Muscle of leg (tissue), 11 donors: ENCODE results near the gene SLC7A9. TPM values are rescaled to one million over a fixed set of nuclear protein-coding genes. Genes with fewer than 3 reads are reported as not detected.
"Not testable (repeated sequence)": the region's sequence is repeated elsewhere in the genome, so short reads cannot be mapped to it uniquely, and the experiment has no call there.

Source experiments
- DNase-seq: peaks from one replicate; pipeline ENCODE4 v3.0.0; 2013
- H3K27ac ChIP-seq: one replicate; pipeline ENCODE4 v1.5.1; 2013; ENCODE audit warnings: mild to moderate bottlenecking, low read length, control low read depth
- H3K27me3 ChIP-seq: one replicate; pipeline ENCODE4 v1.6.1; 2013; ENCODE audit warnings: low read length; ENCODE audit not compliant: control insufficient read depth, insufficient read depth
- H3K36me3 ChIP-seq: one replicate; pipeline ENCODE4 v1.6.1; 2013; ENCODE audit warnings: low read length; ENCODE audit not compliant: control insufficient read depth, insufficient read depth
- H3K4me1 ChIP-seq: one replicate; pipeline ENCODE4 v1.6.1; 2013; ENCODE audit warnings: low read length; ENCODE audit not compliant: control insufficient read depth, insufficient read depth
- H3K4me3 ChIP-seq: one replicate; pipeline ENCODE4 v1.5.1; 2013; ENCODE audit warnings: low read length, control low read depth
- H3K9me3 ChIP-seq: replicated peaks from 2 replicates; pipeline ENCODE4 v1.6.1; 2013; ENCODE audit warnings: low read depth, low read length; ENCODE audit not compliant: control insufficient read depth
- WGBS: methylation state at CpG from one replicate; pipeline ENCODE4 v1.1.5; 2013; ENCODE audit warnings: missing lambda C conversion rate; ENCODE audit not compliant: insufficient coverage; 5-methylcytosine and 5-hydroxymethylcytosine counted together
- polyA plus RNA-seq, 8 donors: library from polyadenylated mRNA; unstranded; fragments of 120-200 nt; gene quantifications; one replicate each; pipeline versions ENCODE4 v1.2.1 to v1.2.3, GENCODE V29; 2013; ENCODE audit warnings: inconsistent platforms in 1 of 8, low replicate concordance in 1 of 8; ENCODE audit not compliant: insufficient read length in 8 of 8, insufficient read depth in 1 of 8
- total RNA-seq: library from RNA; stranded (reverse); fragments of 120-200 nt; gene quantifications from one replicate; pipeline ENCODE4 v1.2.4, GENCODE V29; 2013

Gene SLC7A9
- total and polyA plus RNA-seq, 9 donors = 0.18 to 2.1 (median 0.38) TPM

DNA sequence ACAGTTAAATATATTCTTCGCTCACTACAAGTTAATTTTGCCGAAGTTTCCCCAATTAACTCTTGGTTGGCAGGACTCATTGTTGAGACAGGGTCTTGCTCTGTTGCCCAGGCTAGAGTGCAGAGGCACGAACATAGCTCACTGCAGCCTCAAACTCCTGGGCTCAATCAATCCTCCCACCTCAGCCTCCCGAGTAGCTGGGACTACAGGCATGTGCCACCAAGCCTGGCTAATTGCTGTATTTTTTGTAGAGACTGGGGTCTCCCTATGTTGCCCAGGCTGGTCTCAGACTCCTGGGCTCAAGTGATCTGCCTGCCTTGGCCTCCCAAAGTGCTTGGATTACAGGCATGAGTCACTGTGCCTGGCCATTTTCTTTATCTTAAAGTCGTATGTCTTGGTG is 15.7 kb upstream of the SLC7A9 start:
- peaks cover 26% of the 10 kb centered on the region for H3K36me3 ChIP-seq
- not testable (repeated sequence) for H3K27ac ChIP-seq, H3K9me3 ChIP-seq, H3K27me3 ChIP-seq, H3K4me3 ChIP-seq, H3K4me1 ChIP-seq, DNase-seq
- WGBS = 96% methylated on average over 3 of the region's 5 CpGs

DNA sequence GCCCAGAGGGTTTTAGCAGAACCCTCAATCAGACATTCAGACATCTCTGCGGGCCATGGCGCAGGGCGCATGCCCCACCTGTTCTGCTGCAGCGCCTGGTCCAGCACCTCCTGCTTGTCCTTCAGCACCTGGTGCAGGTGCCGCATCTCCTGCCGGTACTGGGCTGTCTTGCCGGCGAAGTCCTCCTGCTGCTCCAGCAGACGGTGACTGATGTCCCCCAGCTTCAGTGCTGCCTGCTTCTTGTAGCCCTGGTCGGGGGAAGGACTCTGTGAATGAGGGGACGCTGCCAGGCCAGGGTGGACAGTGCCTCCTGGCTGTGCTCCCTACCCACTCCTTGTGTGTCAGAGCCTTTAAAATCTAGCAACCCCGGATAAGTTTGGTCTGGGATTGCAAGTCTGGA is 12.2 kb upstream of the SLC7A9 start:
- no peaks in the 10 kb centered on the region for H3K27me3 ChIP-seq
- no peak for DNase-seq
- H3K36me3 ChIP-seq = peaks cover 24% of the 10 kb centered on the region
- no peaks in the 10 kb centered on the region for H3K9me3 ChIP-seq
- 82% methylated on average over 10 of the region's 12 CpGs for WGBS
- H3K27ac ChIP-seq = no peak overlapping the region
- no peaks in the 10 kb centered on the region for H3K4me1 ChIP-seq
- H3K4me3 ChIP-seq = no peak overlapping the region

DNA sequence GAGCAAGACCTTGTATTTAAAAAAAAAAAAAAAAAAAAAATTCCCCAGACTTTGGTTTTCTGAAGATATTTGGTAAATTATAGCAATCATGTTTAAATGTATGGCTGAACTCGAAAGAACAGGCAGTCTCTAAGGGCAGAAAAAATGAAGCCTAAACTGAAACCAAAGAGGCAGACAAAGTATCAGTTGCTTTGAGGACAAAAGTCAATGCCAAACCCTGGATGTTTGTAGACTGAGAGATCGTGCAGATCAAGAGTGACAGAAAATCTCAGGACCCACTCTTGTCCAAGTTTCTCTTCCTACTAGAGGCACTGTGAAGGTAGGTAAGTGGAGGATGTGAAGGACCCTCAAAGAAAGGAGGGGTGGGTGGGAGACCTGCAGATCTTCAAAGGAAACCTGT is 11.1 kb upstream of the SLC7A9 start:
- no peaks in the 10 kb centered on the region for H3K9me3 ChIP-seq
- H3K27me3 ChIP-seq = no peaks in the 10 kb centered on the region
- H3K36me3 ChIP-seq = peaks cover 20% of the 10 kb centered on the region
- H3K4me3 ChIP-seq = no peak overlapping the region
- WGBS = 100% methylated on average over 1 of the region's 2 CpGs
- H3K4me1 ChIP-seq = no peaks in the 10 kb centered on the region
- DNase-seq = no peak
- no peak overlapping the region for H3K27ac ChIP-seq

DNA sequence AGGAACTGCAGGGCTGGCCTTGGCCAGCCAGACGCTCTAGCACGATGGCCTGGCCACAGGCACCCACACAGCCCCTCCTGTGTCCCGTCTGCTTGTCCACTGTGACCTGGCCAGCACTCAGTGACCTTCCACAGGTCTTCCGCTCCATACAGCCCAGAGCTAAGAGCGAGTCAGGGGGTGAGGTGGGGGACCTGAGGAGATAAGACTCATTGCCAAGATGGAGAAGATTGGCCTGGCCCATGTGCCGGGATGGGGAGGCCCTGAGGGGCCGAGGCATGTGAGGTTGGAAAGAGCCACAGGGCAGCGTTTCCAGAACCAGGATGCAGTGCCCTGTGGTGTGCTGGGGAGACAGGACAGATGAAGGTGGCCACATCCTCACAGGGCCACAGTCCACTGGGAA is 10.2 kb upstream of the SLC7A9 start:
- Histone ChIP-seq H3K27ac (no peak overlapping the region), H3K36me3 (peaks cover 20% of the 10 kb centered on the region), H3K4me1 (no peaks in the 10 kb centered on the region), H3K27me3 (no peaks in the 10 kb centered on the region), H3K9me3 (no peaks in the 10 kb centered on the region), H3K4me3 (no peak overlapping the region)
- no peak for DNase-seq
- 75% methylated on average over 7 of the region's 8 CpGs for WGBS

DNA sequence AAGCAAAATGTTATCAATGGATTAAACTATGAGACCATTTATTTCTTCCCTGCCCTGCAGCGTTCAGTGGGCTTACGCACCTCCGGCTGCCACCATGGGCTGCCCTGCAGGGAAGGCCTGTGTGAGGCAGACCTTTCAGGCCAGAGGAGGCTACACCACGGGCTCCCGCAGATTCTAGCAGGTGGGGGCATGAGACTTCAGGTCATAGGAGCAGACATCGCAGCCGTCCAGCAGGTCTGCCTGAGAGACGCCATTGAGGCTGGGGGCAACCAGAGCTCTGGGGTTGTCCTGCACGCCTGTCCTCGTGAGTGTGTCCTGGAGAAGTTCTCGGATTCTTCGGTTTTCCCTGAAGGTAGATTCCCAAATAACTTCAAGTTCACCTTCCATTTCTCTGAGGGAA is 9.4 kb upstream of the SLC7A9 start:
- no peak for DNase-seq
- Histone ChIP-seq H3K27ac (no peak overlapping the region), H3K4me1 (no peaks in the 10 kb centered on the region), H3K4me3 (no peak overlapping the region), H3K36me3 (peaks cover 20% of the 10 kb centered on the region), H3K9me3 (no peaks in the 10 kb centered on the region), H3K27me3 (no peaks in the 10 kb centered on the region)
- WGBS = 91% methylated on average over 4 of the region's 12 CpGs

DNA sequence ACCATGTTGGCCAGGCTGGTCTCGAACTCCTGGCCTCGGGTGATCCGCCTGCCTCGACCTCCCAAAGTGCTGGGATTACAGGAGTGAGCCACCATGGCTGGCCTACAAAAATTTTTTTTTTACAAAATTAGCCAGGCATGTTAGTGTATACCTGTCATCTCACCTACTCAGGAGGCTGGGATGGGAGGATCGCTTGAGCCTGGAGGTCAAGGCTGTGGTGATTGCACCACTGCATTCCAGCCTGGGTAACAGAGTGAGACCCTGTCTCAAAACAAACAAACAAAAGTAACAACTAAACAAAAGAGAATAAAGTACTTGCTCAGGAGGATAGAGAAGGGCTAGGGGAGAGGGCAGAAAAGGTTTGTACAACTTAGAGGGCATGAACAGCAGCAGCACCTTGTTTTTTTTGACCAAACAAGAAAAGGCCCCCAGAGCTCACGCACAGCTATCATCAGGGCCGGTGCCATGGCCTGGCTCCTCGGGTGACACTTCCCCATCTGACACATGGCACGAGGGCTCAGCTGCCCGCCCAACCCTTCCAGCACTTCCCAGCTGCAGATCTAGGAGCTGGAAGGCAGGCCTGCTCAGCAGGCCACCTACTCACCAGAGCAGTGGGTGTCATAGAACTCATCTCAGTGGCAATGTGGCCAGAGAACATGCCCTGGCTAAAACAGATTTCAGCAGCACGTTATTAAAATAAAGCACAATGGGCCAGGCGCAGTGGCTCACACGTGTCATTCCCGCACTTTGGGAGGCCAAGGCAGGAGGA is 8.6 kb upstream of the SLC7A9 start:
- WGBS = 91% methylated on average over 9 of the region's 14 CpGs
- no peak for DNase-seq

DNA sequence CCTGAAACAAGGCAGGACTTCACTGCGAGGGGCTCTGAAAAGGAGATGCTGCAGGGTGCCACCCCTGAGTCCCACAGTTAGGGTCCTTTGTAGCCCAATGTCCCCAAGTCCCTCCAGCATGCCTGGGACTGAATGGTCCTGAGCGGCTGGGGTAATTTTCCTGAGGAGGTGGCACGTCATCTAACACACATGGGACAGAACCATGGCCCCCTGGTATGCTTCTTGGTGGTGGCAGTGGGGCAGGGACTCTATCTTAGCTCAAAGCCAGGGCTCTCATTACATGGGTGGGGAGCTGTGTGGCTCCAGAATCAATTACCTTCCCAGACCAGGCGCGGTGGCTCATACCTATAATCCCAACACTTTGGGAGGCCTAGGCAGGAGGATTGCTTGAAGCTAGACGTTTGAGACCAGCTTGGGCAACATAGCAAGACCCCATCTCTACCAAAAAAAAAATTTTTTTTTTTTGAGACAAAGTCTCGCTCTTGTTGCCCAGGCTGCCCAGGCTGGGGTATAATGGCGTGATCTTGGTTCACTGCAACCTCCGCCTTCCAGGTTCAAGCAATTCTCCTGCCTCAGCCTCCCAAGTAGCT is 7.9 kb upstream of the SLC7A9 start:
- no peak for DNase-seq

More for the DNA sequence above, 8.6 kb upstream of the SLC7A9 start:
- no peaks in the 10 kb centered on the region for H3K9me3 ChIP-seq
- no peaks in the 10 kb centered on the region for H3K4me1 ChIP-seq
- H3K27me3 ChIP-seq = no peaks in the 10 kb centered on the region
- peaks cover 20% of the 10 kb centered on the region for H3K36me3 ChIP-seq
- no peak overlapping the region for H3K4me3 ChIP-seq
- no peak overlapping the region for H3K27ac ChIP-seq

DNA sequence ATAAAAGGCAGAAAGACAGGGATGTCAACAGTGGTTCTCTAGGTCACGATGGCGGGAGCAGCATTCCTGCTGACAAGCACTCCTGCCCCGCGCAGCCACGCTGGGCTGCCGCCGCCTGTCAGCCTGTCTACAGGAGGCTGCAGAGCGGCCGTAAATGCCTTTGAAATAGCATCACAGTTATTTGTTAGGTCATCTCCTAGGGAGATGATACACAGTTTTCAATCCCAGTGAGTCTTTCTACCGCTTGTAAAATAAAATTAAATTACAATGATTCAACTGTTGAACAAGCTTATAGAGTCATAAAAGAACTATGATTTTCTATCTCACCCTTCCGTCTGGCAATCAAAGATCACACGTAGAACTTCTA is 7.3 kb upstream of the SLC7A9 start:
- Histone ChIP-seq H3K4me1 (no peaks in the 10 kb centered on the region), H3K27me3 (no peaks in the 10 kb centered on the region), H3K27ac (no peak overlapping the region), H3K36me3 (peaks cover 20% of the 10 kb centered on the region), H3K4me3 (no peak overlapping the region), H3K9me3 (no peaks in the 10 kb centered on the region)
- peak; percentile 22 for DNase-seq
- WGBS = 32% methylated on average over 8 of the region's 12 CpGs

More for the DNA sequence above, 7.9 kb upstream of the SLC7A9 start:
- WGBS = no CpG with 5 or more reads among the region's 9 CpGs
- H3K9me3 ChIP-seq = no peaks in the 10 kb centered on the region
- no peaks in the 10 kb centered on the region for H3K27me3 ChIP-seq
- no peak overlapping the region for H3K4me3 ChIP-seq
- H3K4me1 ChIP-seq = no peaks in the 10 kb centered on the region
- peaks cover 20% of the 10 kb centered on the region for H3K36me3 ChIP-seq
- no peak overlapping the region for H3K27ac ChIP-seq

DNA sequence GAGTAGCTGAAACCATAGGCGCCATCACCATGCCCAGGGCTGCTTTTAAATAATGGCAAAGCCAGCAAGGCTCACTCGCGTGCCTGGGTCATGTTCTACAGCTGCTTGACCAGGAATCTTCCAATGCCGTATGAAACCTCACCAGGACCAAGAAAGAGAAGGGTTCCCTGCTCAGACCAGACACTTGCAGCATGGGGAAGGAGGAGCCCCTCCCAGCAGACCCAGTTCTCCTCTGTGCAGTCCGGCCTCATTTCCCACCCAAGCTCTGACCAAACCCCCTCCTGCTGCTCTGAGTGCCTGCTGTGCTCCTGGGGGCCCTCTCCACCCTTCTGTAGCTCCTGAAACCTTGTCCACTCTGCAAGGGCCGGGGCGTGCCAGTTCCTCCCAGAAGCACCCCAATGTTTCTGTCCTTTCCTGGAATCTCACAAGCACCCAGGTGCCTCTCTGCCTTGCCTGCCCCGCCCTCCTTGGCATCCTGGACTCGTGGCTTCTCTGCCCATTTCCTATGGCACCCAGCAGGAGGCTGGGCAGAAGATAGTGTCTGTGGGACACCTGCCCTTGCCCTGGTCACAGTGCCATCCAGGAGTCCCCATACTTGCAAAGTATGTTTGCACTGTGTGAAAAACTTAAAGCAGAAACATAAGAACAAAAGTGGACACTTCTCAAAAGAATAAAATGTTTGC is 6.8 kb upstream of the SLC7A9 start:
- DNase-seq = no peak
- Histone ChIP-seq H3K9me3 (no peaks in the 10 kb centered on the region), H3K4me1 (no peaks in the 10 kb centered on the region), H3K4me3 (no peak overlapping the region), H3K27me3 (no peaks in the 10 kb centered on the region), H3K36me3 (peaks cover 20% of the 10 kb centered on the region), H3K27ac (no peak overlapping the region)
- 88% methylated on average over 9 of the region's 9 CpGs for WGBS

DNA sequence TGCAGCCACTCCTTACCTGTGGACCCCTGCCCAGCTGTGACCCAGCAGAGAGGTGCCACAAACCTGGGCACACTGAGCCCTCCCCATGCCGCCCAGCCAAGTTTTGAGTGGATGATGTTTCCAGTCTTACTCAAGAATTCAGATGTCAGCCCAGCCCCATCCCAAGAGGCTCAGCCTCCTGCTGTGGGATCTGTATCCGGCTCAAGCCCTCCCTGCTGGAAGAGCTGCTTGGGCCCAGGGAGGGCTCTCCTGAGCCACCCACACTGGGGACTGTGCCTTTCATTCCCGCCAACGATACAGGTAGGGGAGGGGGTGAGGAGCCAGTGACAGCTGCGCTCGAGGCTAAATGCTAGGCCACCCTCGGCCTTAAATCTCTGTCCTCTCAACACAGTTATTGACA is 5.9 kb upstream of the SLC7A9 start:
- WGBS = 80% methylated on average over 2 of the region's 7 CpGs
- DNase-seq = no peak
- Histone ChIP-seq H3K36me3 (peaks cover 20% of the 10 kb centered on the region), H3K9me3 (no peaks in the 10 kb centered on the region), H3K4me3 (no peak overlapping the region), H3K27ac (no peak overlapping the region), H3K4me1 (no peaks in the 10 kb centered on the region), H3K27me3 (no peaks in the 10 kb centered on the region)
